ENCODE measurements around the gene RCE1.

RCE1 gene

GRCh38 chr11:66878474-66878873, 35.2 kb downstream of the RCE1 start:
- H4K91ac ChIP-seq (ENCODE audit: low read depth, low read length): no peak overlapping the region
- peaks cover 0 to 4% of the 10 kb centered on the region in 2 experiments for H3K4me1 ChIP-seq (ENCODE audit: control insufficient read depth in 1 of 2, insufficient read depth in 2 of 2, low read length in 2 of 2)
- peaks cover 2% of the 10 kb centered on the region for H3K9me3 ChIP-seq (ENCODE audit: insufficient read depth, low read depth, low read length)

GRCh38 chr11:66879000-66879399, 35.8 kb downstream of the RCE1 start:
- H3K4me1 ChIP-seq (ENCODE audit: control insufficient read depth in 1 of 2, insufficient read depth in 2 of 2, low read length in 2 of 2): peaks cover 0 to 4% of the 10 kb centered on the region in 2 experiments
- no peaks in the 10 kb centered on the region for H3K79me2 ChIP-seq (ENCODE audit: control insufficient read depth, insufficient read depth, low read length, poor library complexity)
- H2AK5ac ChIP-seq (ENCODE audit: low read length): no peak overlapping the region
- H4K12ac ChIP-seq (ENCODE audit: low read depth, low read length): no peak overlapping the region
- H3K79me1 ChIP-seq (ENCODE audit: low read length): no peaks in the 10 kb centered on the region
- no peak overlapping the region for H2AFZ ChIP-seq (ENCODE audit: insufficient read depth, low read length, poor library complexity)
- H3K4me2 ChIP-seq (ENCODE audit: low read length): no peak overlapping the region
- no peak overlapping the region for H3K14ac ChIP-seq (ENCODE audit: low read length)
- H3K9ac ChIP-seq (ENCODE audit: low read length): no peak overlapping the region
- H3K36me3 ChIP-seq (ENCODE audit: control insufficient read depth in 1 of 2, insufficient read depth in 2 of 2, low read length in 2 of 2): no peaks in the 10 kb centered on the region
- no peak overlapping the region for H4K91ac ChIP-seq (ENCODE audit: low read depth, low read length)
- no peak overlapping the region for H3K23ac ChIP-seq (ENCODE audit: low read length)
- no peak overlapping the region for H4K8ac ChIP-seq (ENCODE audit: low read depth, low read length)
- no peak overlapping the region for H3K18ac ChIP-seq (ENCODE audit: low read length)
- H3K9me3 ChIP-seq (ENCODE audit: insufficient read depth, low read depth, low read length): peaks cover 2% of the 10 kb centered on the region
- H3K27me3 ChIP-seq (ENCODE audit: insufficient read depth, low read length): no peaks in the 10 kb centered on the region
- H3K27ac ChIP-seq (ENCODE audit: low read depth, low read length): no peak overlapping the region
- H2BK5ac ChIP-seq (ENCODE audit: low read depth, low read length, poor library complexity): no peak overlapping the region
- DNase-seq: no peak
- H3K4ac ChIP-seq (ENCODE audit: low read depth, low read length): no peak overlapping the region
- H3K4me3 ChIP-seq (ENCODE audit: low read depth, low read length): no peak overlapping the region
- H2BK12ac ChIP-seq (ENCODE audit: low read length): no peak overlapping the region
- no CpG with 5 or more reads among the region's 7 CpGs for WGBS (ENCODE audit: extremely low coverage, insufficient coverage, insufficient read length)
- no peak overlapping the region for H2BK120ac ChIP-seq (ENCODE audit: insufficient read depth, low read length, poor library complexity)

More at GRCh38 chr11:66878474-66878873, 35.2 kb downstream of the RCE1 start:
- no peaks in the 10 kb centered on the region for H3K27me3 ChIP-seq (ENCODE audit: insufficient read depth, low read length)
- no peak overlapping the region for H2AK5ac ChIP-seq (ENCODE audit: low read length)
- H3K23ac ChIP-seq (ENCODE audit: low read length): no peak overlapping the region
- no peak overlapping the region for H4K12ac ChIP-seq (ENCODE audit: low read depth, low read length)
- H2BK120ac ChIP-seq (ENCODE audit: insufficient read depth, low read length, poor library complexity): no peak overlapping the region
- H2AFZ ChIP-seq (ENCODE audit: insufficient read depth, low read length, poor library complexity): no peak overlapping the region
- H3K79me2 ChIP-seq (ENCODE audit: control insufficient read depth, insufficient read depth, low read length, poor library complexity): no peaks in the 10 kb centered on the region
- H3K18ac ChIP-seq (ENCODE audit: low read length): no peak overlapping the region
- no peak overlapping the region for H3K9ac ChIP-seq (ENCODE audit: low read length)
- no peak overlapping the region for H3K4ac ChIP-seq (ENCODE audit: low read depth, low read length)
- no peak overlapping the region for H2BK12ac ChIP-seq (ENCODE audit: low read length)
- H3K27ac ChIP-seq (ENCODE audit: low read depth, low read length): no peak overlapping the region
- H2BK5ac ChIP-seq (ENCODE audit: low read depth, low read length, poor library complexity): no peak overlapping the region
- H3K79me1 ChIP-seq (ENCODE audit: low read length): no peaks in the 10 kb centered on the region
- DNase-seq: no peak
- no peak overlapping the region for H3K4me3 ChIP-seq (ENCODE audit: low read depth, low read length)
- WGBS (ENCODE audit: extremely low coverage, insufficient coverage, insufficient read length): no CpG with 5 or more reads among the region's 12 CpGs
- H3K14ac ChIP-seq (ENCODE audit: low read length): no peak overlapping the region
- H3K36me3 ChIP-seq (ENCODE audit: control insufficient read depth in 1 of 2, insufficient read depth in 2 of 2, low read length in 2 of 2): no peaks in the 10 kb centered on the region
- no peak overlapping the region for H4K8ac ChIP-seq (ENCODE audit: low read depth, low read length)
- H3K4me2 ChIP-seq (ENCODE audit: low read length): no peak overlapping the region

GRCh38 chr11:66879583-66879982, 36.3 kb downstream of the RCE1 start:
- Histone ChIP-seq H2BK5ac (ENCODE audit: low read depth, low read length, poor library complexity) (no peak overlapping the region), H3K18ac (ENCODE audit: low read length) (no peak overlapping the region), H3K36me3 (ENCODE audit: control insufficient read depth in 1 of 2, insufficient read depth in 2 of 2, low read length in 2 of 2) (no peaks in the 10 kb centered on the region), H3K4me1 (ENCODE audit: control insufficient read depth in 1 of 2, insufficient read depth in 2 of 2, low read length in 2 of 2) (peaks cover 0 to 4% of the 10 kb centered on the region in 2 experiments), H2AK5ac (ENCODE audit: low read length) (no peak overlapping the region), H2BK12ac (ENCODE audit: low read length) (no peak overlapping the region), H3K9me3 (ENCODE audit: insufficient read depth, low read depth, low read length) (peaks cover 2% of the 10 kb centered on the region), H3K4me3 (ENCODE audit: low read depth, low read length) (no peak overlapping the region), H4K91ac (ENCODE audit: low read depth, low read length) (no peak overlapping the region), H3K79me2 (ENCODE audit: control insufficient read depth, insufficient read depth, low read length, poor library complexity) (no peaks in the 10 kb centered on the region), H3K4me2 (ENCODE audit: low read length) (no peak overlapping the region), H2AFZ (ENCODE audit: insufficient read depth, low read length, poor library complexity) (no peak overlapping the region), H3K9ac (ENCODE audit: low read length) (no peak overlapping the region), H4K12ac (ENCODE audit: low read depth, low read length) (no peak overlapping the region), H2BK120ac (ENCODE audit: insufficient read depth, low read length, poor library complexity) (no peak overlapping the region), H3K14ac (ENCODE audit: low read length) (no peak overlapping the region), H3K4ac (ENCODE audit: low read depth, low read length) (no peak overlapping the region), H3K27ac (ENCODE audit: low read depth, low read length) (no peak overlapping the region), H3K79me1 (ENCODE audit: low read length) (no peaks in the 10 kb centered on the region), H3K27me3 (ENCODE audit: insufficient read depth, low read length) (no peaks in the 10 kb centered on the region), H3K23ac (ENCODE audit: low read length) (no peak overlapping the region), H4K8ac (ENCODE audit: low read depth, low read length) (no peak overlapping the region)
- DNase-seq: no peak
- WGBS (ENCODE audit: extremely low coverage, insufficient coverage, insufficient read length): no CpG with 5 or more reads among the region's 9 CpGs

GRCh38 chr11:66879999-66880398, 36.8 kb downstream of the RCE1 start:
- H3K4me3 ChIP-seq (ENCODE audit: low read depth, low read length): no peak overlapping the region
- no peak overlapping the region for H3K4me2 ChIP-seq (ENCODE audit: low read length)
- no peaks in the 10 kb centered on the region for H3K36me3 ChIP-seq (ENCODE audit: control insufficient read depth in 1 of 2, insufficient read depth in 2 of 2, low read length in 2 of 2)
- H3K9me3 ChIP-seq (ENCODE audit: insufficient read depth, low read depth, low read length): peaks cover 2% of the 10 kb centered on the region
- no peak overlapping the region for H3K23ac ChIP-seq (ENCODE audit: low read length)
- H3K9ac ChIP-seq (ENCODE audit: low read length): no peak overlapping the region
- H2AK5ac ChIP-seq (ENCODE audit: low read length): no peak overlapping the region
- H4K12ac ChIP-seq (ENCODE audit: low read depth, low read length): no peak overlapping the region
- no peak overlapping the region for H2BK12ac ChIP-seq (ENCODE audit: low read length)
- H2AFZ ChIP-seq (ENCODE audit: insufficient read depth, low read length, poor library complexity): no peak overlapping the region
- no CpG with 5 or more reads among the region's 8 CpGs for WGBS (ENCODE audit: extremely low coverage, insufficient coverage, insufficient read length)
- no peaks in the 10 kb centered on the region for H3K79me1 ChIP-seq (ENCODE audit: low read length)
- H3K18ac ChIP-seq (ENCODE audit: low read length): no peak overlapping the region
- DNase-seq: no peak
- no peaks in the 10 kb centered on the region for H3K27me3 ChIP-seq (ENCODE audit: insufficient read depth, low read length)
- no peak overlapping the region for H3K14ac ChIP-seq (ENCODE audit: low read length)
- H3K4me1 ChIP-seq (ENCODE audit: control insufficient read depth in 1 of 2, insufficient read depth in 2 of 2, low read length in 2 of 2): peaks cover 0 to 4% of the 10 kb centered on the region in 2 experiments
- no peak overlapping the region for H4K91ac ChIP-seq (ENCODE audit: low read depth, low read length)
- H2BK120ac ChIP-seq (ENCODE audit: insufficient read depth, low read length, poor library complexity): no peak overlapping the region
- no peak overlapping the region for H4K8ac ChIP-seq (ENCODE audit: low read depth, low read length)
- H3K79me2 ChIP-seq (ENCODE audit: control insufficient read depth, insufficient read depth, low read length, poor library complexity): no peaks in the 10 kb centered on the region
- H2BK5ac ChIP-seq (ENCODE audit: low read depth, low read length, poor library complexity): no peak overlapping the region
- H3K4ac ChIP-seq (ENCODE audit: low read depth, low read length): no peak overlapping the region
- no peak overlapping the region for H3K27ac ChIP-seq (ENCODE audit: low read depth, low read length)
